GM18511 (cell line): ENCODE measurements around the gene PLEKHA7.
"Not testable (repeated sequence)": the region's sequence is repeated elsewhere in the genome, so short reads cannot be mapped to it uniquely, and the experiment has no call there.

Experiments used
- ATAC-seq: cut with Tn5 transposase; IDR thresholded peaks from one replicate; pipeline ENCODE4 v1.9.1; 2021; ENCODE audit warnings: mild to moderate bottlenecking, moderate library complexity; ENCODE audit not compliant: unreplicated experiment

The PLEKHA7 gene

DNA sequence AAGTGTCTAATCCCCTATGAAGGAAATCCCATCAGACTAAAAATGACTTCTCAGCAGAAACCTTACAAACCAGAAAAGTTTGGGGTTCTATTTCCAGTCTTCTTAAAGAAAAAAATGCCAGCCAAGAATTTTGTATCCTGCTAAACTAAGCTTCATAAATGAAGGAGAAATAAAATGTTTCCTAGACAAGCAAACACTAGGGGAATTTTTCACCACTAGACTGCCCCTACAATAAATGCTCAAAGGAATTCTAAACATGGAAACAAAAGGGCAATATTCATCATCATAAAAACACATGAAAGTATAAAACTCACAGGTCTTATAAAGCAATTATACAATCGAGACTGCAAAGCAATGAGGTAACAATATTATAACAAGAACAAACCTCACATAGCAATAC is 124.3 kb downstream of the PLEKHA7 start:
- ATAC-seq = no peak

DNA sequence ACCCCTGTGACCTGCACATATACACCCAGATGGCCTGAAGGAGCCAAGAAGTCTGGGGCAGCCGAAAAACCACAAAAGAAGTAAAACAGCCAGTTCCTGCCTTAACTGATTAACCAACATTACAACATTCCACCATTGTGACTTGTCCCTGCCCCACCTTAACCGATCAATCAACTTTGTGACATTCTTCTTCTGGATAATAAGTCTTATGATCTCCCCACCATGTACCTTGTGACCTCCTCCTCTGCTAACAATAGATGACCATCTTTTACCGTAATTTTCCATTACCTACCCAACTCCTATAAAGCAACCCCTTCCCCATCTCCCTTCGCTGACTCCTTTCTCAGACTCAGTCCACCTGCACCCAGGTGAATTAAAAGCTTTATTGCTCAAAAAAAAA is 125.2 kb downstream of the PLEKHA7 start:
- ATAC-seq = not testable (repeated sequence)

- ATAC-seq = not testable (repeated sequence)
Measured at GRCh38 chr11:16887887-16888286, 126.3 kb downstream of the PLEKHA7 start.

DNA sequence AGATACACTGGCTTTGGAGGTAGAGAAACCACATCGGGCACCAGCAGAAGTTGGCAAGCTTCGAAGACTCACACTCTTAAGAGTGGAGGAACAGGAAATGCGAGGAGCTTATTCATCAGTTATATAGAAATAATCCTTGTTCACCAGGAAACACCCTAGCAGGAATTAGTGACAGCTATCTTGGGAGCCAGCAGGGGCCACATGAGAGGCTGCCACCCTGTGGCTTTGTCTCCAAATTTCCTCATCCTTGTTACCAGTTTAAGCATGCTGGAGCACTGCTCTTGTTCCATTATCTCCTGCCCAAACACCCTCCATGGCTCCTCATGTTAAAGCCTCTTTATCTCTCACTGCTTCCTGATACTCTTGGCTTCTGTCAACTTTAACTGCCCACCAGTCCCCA is 131.0 kb downstream of the PLEKHA7 start:
- no peak for ATAC-seq

- ATAC-seq = no peak
Measured at GRCh38 chr11:16881766-16882165, 132.4 kb downstream of the PLEKHA7 start.

DNA sequence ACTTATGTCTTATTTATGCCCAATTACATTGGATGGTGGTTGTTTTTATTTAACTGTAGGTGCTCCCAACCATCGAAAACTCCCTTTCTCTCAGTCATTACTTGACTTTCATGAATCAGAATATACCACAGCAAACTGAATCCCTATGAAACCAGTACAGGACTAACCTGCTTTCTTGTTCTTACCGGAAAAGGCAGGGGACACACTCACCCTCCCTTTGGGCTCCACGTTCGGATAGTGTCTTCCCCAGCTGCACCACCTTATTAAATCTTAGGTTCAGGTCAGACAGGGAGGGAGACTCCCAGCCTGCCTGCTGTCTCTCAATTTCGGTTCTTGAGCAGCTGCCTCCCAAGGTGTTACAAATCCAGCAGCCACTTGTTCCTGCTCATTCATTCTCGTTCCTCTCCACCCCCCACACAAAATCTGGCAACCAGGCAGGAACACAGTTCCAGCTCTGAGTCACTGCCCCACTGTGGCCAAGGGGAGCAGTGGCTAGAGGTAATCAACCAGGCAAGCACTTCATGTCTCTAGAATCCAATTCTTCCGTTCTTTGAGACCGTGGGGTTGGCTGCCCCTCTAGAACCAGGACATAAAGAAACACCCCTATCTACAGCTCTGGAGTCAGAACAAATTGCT is 133.0 kb downstream of the PLEKHA7 start:
- ATAC-seq = no peak

DNA sequence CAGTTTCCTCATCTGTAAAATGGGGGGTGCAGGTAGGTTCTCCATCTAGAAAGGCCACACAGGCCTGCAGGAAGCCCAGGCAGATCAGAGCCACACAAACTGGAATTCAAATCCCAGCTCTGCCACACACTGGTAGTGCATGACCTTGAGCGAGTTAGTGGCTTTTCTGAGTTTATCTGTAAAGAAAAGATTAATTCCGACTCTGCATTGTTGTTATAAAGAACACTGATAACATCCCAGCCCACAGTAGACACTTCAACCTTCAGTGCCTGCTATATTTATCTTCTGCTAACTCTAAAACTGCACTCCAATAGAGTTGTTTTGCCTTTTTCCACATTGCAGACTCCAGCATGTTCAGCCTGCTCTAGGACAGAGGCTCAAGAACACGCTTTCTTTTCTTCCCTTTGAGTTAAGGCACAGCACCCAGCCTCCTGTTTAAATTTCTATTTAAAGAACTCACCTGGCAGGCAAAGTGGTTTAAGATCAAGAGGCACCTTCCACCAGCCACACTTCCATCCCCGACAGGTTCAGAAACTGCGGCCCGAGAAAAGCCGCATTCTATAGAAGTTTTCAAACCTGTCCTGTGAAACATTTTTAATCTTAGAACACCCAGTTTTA is 133.9 kb downstream of the PLEKHA7 start:
- ATAC-seq = no peak

- ATAC-seq = no peak
Measured at GRCh38 chr11:16879690-16880089, 134.5 kb downstream of the PLEKHA7 start.

- no peak for ATAC-seq
Measured at GRCh38 chr11:16876837-16877236, 137.4 kb downstream of the PLEKHA7 start.

DNA sequence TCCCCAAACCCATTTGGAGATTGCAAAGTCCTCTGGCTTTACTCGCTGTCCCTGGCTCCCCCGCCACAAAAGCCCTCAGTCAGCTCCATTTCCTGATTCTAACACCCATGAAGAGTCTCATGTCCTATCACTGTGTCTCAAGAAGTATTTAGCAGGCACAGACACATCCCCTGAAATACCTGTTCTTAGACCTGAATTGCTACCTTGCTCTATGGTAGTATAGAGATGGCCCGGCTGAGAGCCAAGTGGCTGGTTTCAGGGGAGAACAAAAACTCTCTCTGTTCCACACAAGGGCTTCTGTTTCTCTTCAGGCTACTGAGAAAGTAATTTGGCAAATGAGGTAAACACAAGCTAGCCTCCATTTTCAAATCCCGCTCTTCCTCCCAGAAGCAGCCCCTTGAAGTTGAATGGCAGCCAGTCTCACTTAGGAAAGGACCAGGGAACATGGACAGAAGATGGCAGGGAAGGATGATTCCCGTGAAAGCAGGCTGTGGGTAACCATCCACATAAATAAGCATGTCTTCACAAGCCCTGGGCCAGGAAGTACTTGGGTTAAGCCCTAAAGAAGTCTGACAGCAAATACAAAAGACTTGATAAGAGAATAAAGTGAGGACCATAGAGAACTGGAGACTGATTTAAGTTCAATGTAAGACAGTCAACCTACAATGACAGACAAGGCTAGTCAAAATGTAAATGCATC is 138.0 kb downstream of the PLEKHA7 start:
- no peak for ATAC-seq

- no peak for ATAC-seq
Measured at GRCh38 chr11:16874275-16874975, 139.8 kb downstream of the PLEKHA7 start.

DNA sequence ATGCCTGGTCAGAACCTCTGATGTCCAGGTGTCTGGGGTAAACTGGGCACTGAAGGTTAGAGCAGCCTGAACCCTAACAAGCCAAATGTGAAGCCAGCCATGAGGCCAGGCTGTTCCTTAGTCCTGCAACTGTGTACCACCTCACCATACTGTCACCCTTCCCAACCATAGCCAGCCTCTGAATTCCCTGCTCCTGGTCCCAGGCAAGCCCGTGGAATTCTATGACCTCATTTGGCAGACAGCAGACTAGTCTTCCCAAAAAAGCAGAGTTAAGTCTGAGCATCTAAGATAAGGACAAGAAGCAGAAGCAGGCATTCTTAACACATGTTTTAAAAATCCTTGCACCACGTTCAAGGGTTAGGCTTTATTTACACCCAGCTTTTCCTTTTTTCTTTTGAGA is 140.9 kb downstream of the PLEKHA7 start:
- ATAC-seq = no peak

- ATAC-seq = no peak
Measured at GRCh38 chr11:16871368-16871767, 142.8 kb downstream of the PLEKHA7 start.

- ATAC-seq = no peak
Measured at GRCh38 chr11:16867097-16867496, 147.1 kb downstream of the PLEKHA7 start.

- ATAC-seq = not testable (repeated sequence)
Measured at GRCh38 chr11:16864428-16864827, 149.8 kb downstream of the PLEKHA7 start.

DNA sequence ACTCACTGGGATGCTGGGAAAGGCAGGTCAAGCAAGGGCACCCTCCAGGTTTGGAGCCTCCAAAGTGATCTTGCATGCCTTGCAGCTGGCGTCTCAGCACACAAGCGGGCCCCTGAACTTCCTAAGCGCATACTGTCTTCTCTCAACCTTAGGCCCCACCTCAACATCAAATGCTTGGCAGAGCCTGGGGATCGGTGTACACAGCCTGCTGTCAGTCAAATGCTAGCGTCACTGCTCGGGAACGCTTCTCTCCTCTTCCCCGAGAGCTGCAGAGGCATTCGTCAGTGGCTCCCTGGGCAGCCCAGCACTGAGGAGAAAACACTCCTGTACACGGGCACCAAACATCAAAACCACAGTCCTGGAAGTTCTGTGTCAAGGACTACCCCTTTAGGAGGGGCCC is 150.8 kb downstream of the PLEKHA7 start:
- no peak for ATAC-seq

DNA sequence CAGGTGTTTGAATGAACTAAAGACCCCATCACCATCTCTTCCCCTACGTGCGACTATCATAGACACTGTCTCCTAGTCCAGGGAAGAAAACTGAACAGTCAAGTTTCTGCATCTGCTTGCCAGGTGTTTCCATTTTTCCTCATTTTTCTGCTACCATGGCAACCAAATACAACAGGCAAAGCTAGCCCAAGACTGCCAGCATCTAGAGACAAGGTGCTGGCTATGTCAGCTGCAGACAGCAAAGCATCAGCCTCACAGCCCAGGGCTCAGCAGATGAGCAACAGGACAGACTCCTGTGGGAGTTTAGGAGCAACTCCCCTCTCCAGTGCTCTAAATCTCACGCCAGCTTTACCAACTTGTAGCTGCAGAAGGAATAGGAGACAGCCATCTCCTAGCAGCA is 151.5 kb downstream of the PLEKHA7 start:
- no peak for ATAC-seq

GRCh38 chr11:16861862-16862261 is 152.4 kb downstream of the PLEKHA7 start:
- ATAC-seq = no peak

GRCh38 chr11:16860617-16861016 is 153.6 kb downstream of the PLEKHA7 start:
- ATAC-seq = no peak

GRCh38 chr11:16859651-16860050 is 154.6 kb downstream of the PLEKHA7 start:
- no peak for ATAC-seq

DNA sequence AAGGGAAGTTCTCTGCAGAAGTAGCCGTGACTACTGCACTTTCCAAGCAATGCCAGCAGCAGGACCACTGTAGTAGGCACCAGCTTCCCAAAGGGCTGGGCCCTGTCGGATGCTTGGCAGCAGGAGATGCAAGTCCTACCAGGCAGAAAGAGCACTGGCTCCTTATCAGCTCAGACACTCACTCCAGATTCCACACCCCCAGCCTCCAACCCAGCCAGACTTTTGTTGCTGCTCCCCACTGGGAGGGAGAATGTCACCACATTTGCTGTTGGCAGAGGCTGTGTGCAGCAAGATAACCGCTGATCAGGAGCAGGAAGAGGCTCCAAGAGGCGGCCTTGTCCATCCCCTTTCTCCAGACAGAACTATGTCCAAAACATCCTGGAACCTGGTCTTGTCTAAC is 157.0 kb downstream of the PLEKHA7 start:
- no peak for ATAC-seq

DNA sequence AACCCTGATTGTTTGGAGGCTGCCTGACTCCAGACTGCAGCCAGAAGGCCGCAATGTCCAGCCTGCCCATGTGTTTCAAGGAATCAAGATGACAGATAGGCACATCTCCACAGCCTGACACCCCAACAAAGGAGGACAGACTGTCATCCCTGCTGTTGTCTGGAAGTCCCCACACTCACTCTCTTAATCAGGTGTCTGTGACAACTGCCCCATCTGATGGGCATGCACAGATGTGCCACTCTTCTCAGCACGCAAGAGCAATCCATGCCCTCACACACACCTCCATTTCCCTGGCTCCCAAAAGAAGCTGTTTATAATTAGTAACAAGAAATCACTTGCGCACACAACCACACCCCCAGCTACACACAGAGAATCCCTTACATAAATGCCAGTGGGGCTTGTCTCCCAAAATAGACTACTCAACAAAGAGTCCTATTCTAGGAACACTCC is 158.2 kb downstream of the PLEKHA7 start:
- no peak for ATAC-seq
